ENCODE data around the gene GATA6. TPM values are rescaled to one million over a fixed set of nuclear protein-coding genes. Genes with fewer than 3 reads are reported as not detected.
"Not testable (repeated sequence)": the region's sequence is repeated elsewhere in the genome, so short reads cannot be mapped to it uniquely, and the experiment has no call there.

GATA6 gene
- polyA plus RNA-seq, 12 donors = 0.99 to 16.3 (median 1.6) TPM; not detected in 1

- no peak for DNase-seq
Observed at GRCh38 chr18:22203536-22204213, 34.3 kb downstream of the GATA6 start.

GRCh38 chr18:22204214-22204536 is 34.8 kb downstream of the GATA6 start:
- no peak for DNase-seq

GRCh38 chr18:22204996-22205395 is 35.6 kb downstream of the GATA6 start:
- DNase-seq = no peak

- no peak for DNase-seq
Observed at GRCh38 chr18:22207021-22207758, 37.8 kb downstream of the GATA6 start.

- no peak for DNase-seq
Observed at GRCh38 chr18:22210311-22210754, 40.9 kb downstream of the GATA6 start.

- no peak for DNase-seq
Observed at GRCh38 chr18:22211657-22212056, 42.3 kb downstream of the GATA6 start.

- no peak for DNase-seq
Observed at GRCh38 chr18:22213333-22213973, 44.1 kb downstream of the GATA6 start.

GRCh38 chr18:22214731-22215528 is 45.5 kb downstream of the GATA6 start:
- no peak for DNase-seq

- DNase-seq = no peak
Observed at GRCh38 chr18:22218835-22219234, 49.4 kb downstream of the GATA6 start.

GRCh38 chr18:22219568-22220355 is 50.4 kb downstream of the GATA6 start:
- no peak for DNase-seq

- DNase-seq = not testable (repeated sequence)
Observed at GRCh38 chr18:22220585-22220984, 51.2 kb downstream of the GATA6 start.

- DNase-seq = no peak
Observed at GRCh38 chr18:22221350-22221749, 52.0 kb downstream of the GATA6 start.

GRCh38 chr18:22223254-22223964 is 54.0 kb downstream of the GATA6 start:
- DNase-seq = no peak

GRCh38 chr18:22223965-22224322 is 54.6 kb downstream of the GATA6 start:
- no peak for DNase-seq

GRCh38 chr18:22224339-22224738 is 55.0 kb downstream of the GATA6 start:
- DNase-seq = no peak

GRCh38 chr18:22226801-22227200 is 57.4 kb downstream of the GATA6 start:
- DNase-seq = no peak

- DNase-seq = no peak
Observed at GRCh38 chr18:22228976-22229375, 59.6 kb downstream of the GATA6 start.

GRCh38 chr18:22229456-22230124 is 60.2 kb downstream of the GATA6 start:
- DNase-seq = no peak

GRCh38 chr18:22230471-22230945 is 61.1 kb downstream of the GATA6 start:
- no peak for DNase-seq

- no peak for DNase-seq
Observed at GRCh38 chr18:22233266-22233665, 63.9 kb downstream of the GATA6 start.

Data from muscle of arm (tissue), 12 donors.